ENCODE measurements around the gene SHOC1.

DNA sequence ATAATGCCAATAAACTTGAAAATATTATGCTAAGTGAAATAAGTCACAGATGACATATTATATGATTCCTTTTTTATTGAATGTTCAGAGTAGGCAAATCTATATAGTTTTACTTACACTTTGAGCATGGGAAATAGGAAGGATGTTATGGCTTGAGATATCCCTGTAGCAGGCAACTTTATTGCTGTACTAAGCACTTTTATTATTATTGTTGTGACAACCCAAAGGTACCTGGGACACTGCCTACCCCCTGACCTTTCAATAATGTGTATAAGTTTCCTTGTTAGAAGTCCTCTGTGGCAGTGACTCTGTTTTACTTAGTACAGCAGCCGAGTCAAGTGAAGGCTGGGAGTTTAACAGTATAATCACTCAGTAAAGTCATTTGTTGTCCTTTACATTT lies 39.9 kb downstream of the SHOC1 start:
- TF ChIP-seq, protein P1, sequence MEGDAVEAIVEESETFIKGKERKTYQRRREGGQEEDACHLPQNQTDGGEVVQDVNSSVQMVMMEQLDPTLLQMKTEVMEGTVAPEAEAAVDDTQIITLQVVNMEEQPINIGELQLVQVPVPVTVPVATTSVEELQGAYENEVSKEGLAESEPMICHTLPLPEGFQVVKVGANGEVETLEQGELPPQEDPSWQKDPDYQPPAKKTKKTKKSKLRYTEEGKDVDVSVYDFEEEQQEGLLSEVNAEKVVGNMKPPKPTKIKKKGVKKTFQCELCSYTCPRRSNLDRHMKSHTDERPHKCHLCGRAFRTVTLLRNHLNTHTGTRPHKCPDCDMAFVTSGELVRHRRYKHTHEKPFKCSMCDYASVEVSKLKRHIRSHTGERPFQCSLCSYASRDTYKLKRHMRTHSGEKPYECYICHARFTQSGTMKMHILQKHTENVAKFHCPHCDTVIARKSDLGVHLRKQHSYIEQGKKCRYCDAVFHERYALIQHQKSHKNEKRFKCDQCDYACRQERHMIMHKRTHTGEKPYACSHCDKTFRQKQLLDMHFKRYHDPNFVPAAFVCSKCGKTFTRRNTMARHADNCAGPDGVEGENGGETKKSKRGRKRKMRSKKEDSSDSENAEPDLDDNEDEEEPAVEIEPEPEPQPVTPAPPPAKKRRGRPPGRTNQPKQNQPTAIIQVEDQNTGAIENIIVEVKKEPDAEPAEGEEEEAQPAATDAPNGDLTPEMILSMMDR (IDR thresholded peaks at IDR 0.05; ENCODE audit: low read depth, low read length) = no peak
- TF ChIP-seq, protein P2, sequence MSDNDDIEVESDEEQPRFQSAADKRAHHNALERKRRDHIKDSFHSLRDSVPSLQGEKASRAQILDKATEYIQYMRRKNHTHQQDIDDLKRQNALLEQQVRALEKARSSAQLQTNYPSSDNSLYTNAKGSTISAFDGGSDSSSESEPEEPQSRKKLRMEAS (IDR thresholded peaks at IDR 0.05; ENCODE audit: low read depth, low read length) = no peak

Measured in NB4 (cell line).